Right lobe of liver (tissue), 4 donors: ENCODE data around the gene ITGB3.

Source experiments
- CTCF ChIP-seq, 4 donors: fragments of 200-600 bp in 3 of 4; fragments of 450-650 bp in 1 of 4; IDR thresholded peaks; one replicate each; pipeline versions ENCODE4 v1.5.1 to v1.8.0; 2016 to 2022; ENCODE audit warnings: antibody characterized with exemption in 4 of 4, mild to moderate bottlenecking in 2 of 4
- POLR2A ChIP-seq: fragments of 450-650 bp; IDR thresholded peaks from one replicate; pipeline ENCODE4 v1.6.1; 2017; ENCODE audit warnings: antibody characterized with exemption, mild to moderate bottlenecking
- donor health status: DM: no; HTN: no; CAD: no.
- donor health status: DM: no; HTN: no; CAD: no.
- donor health status: DM: no; HTN: yes; CAD: no.

GRCh38 chr17:47238321-47239010, 15.2 kb upstream of the ITGB3 start:
- no peak for TF ChIP-seq POLR2A
- TF ChIP-seq CTCF (IDR thresholded peaks at IDR 0.05) = no peak
